ENCODE measurements around the gene HIPK2. TPM values are rescaled to one million over a fixed set of nuclear protein-coding genes. Genes with fewer than 3 reads are reported as not detected.
A peak's percentile ranks its signal among the peaks of the same experiment; 100 is the strongest.

The HIPK2 gene
- total and polyA plus RNA-seq, 8 donors = 3.4 to 103 (median 38.6) TPM

GRCh38 chr7:139541600-139542307 is 236.0 kb downstream of the HIPK2 start:
- H3K9me3 ChIP-seq = no peaks in the 10 kb centered on the region
- no peak overlapping the region for H3K4me3 ChIP-seq
- DNase-seq = no peak
- intact Hi-C loops (cut with DNase I; ENCODE audit: low total_unique reads) = no loop called here
- WGBS, 5 donors = 72 to 80% (median 75%) methylated on average over 17 to 21 of the region's 21 CpGs
- H3K27me3 ChIP-seq = no peaks in the 10 kb centered on the region
- H3K36me3 ChIP-seq = no peaks in the 10 kb centered on the region
- H3K4me1 ChIP-seq = peaks cover 0 to 17% (median 2%) of the 10 kb centered on the region in 4 donors
- no peak overlapping the region for H3K27ac ChIP-seq
- no peak for TF ChIP-seq POLR2A (IDR thresholded peaks at IDR 0.05)

DNA sequence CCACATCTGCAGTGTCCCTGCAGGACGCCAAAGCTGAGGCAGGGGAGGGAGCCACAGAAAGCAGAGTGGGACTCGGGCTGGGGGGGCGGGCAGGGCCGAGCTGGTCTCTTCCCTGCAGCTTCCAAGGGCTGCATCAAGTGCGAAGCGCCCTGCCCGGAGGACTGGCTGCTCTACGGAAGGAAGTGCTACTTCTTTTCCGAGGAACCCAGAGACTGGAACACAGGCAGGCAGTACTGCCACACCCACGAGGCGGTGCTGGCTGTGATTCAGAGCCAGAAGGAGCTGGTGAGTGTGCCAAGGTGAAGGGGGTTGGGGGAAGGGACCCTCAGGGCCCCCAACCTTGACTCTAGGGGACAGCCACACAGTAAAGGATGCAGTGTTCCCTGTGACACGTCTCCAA is 237.6 kb downstream of the HIPK2 start:
- TF ChIP-seq POLR2AphosphoS5 (IDR thresholded peaks at IDR 0.05) (no peak), EP300 (IDR thresholded peaks at IDR 0.05) (no peak), POLR2A (IDR thresholded peaks at IDR 0.05) (no peak)
- TF ChIP-seq, protein P1, sequence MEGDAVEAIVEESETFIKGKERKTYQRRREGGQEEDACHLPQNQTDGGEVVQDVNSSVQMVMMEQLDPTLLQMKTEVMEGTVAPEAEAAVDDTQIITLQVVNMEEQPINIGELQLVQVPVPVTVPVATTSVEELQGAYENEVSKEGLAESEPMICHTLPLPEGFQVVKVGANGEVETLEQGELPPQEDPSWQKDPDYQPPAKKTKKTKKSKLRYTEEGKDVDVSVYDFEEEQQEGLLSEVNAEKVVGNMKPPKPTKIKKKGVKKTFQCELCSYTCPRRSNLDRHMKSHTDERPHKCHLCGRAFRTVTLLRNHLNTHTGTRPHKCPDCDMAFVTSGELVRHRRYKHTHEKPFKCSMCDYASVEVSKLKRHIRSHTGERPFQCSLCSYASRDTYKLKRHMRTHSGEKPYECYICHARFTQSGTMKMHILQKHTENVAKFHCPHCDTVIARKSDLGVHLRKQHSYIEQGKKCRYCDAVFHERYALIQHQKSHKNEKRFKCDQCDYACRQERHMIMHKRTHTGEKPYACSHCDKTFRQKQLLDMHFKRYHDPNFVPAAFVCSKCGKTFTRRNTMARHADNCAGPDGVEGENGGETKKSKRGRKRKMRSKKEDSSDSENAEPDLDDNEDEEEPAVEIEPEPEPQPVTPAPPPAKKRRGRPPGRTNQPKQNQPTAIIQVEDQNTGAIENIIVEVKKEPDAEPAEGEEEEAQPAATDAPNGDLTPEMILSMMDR (IDR thresholded peaks at IDR 0.05) = no peak
- intact Hi-C loops (cut with DNase I; ENCODE audit: low total_unique reads) = no loop called here
- Histone ChIP-seq H3K4me3 (no peak overlapping the region), H3K27me3 (no peaks in the 10 kb centered on the region), H3K36me3 (no peaks in the 10 kb centered on the region), H3K27ac (no peak overlapping the region), H3K9me3 (no peaks in the 10 kb centered on the region), H3K4me1 (peaks cover 0 to 17% (median 2%) of the 10 kb centered on the region in 4 donors)
- DNase-seq = no peak
- WGBS, 5 donors = 35 to 63% (median 42%) methylated on average over 1 to 12 of the region's 12 CpGs

- 62 to 84% (median 70%) methylated on average over 8 of the region's 8 CpGs for WGBS, 5 donors
- peaks cover 0 to 17% (median 2%) of the 10 kb centered on the region in 4 donors for H3K4me1 ChIP-seq
- no peak overlapping the region for H3K4me3 ChIP-seq
- TF ChIP-seq EP300 (IDR thresholded peaks at IDR 0.05) (no peak), POLR2AphosphoS5 (IDR thresholded peaks at IDR 0.05) (no peak), POLR2A (IDR thresholded peaks at IDR 0.05) (no peak)
- TF ChIP-seq, protein P1 (IDR thresholded peaks at IDR 0.05) = no peak
- DNase-seq = peak in 1 of 2 donors; percentile 83
- H3K9me3 ChIP-seq = no peaks in the 10 kb centered on the region
- no peaks in the 10 kb centered on the region for H3K27me3 ChIP-seq
- no peaks in the 10 kb centered on the region for H3K36me3 ChIP-seq
- intact Hi-C loops (cut with DNase I; ENCODE audit: low total_unique reads) = no loop called here
- no peak overlapping the region for H3K27ac ChIP-seq
Observed at GRCh38 chr7:139538881-139539635, 238.7 kb downstream of the HIPK2 start.

GRCh38 chr7:139536152-139536551 is 241.6 kb downstream of the HIPK2 start:
- WGBS, 5 donors = 95 to 97% (median 96%) methylated on average over 8 of the region's 8 CpGs
- Histone ChIP-seq H3K27ac (no peak overlapping the region), H3K4me1 (peaks cover 0 to 17% (median 2%) of the 10 kb centered on the region in 4 donors), H3K4me3 (no peak overlapping the region), H3K27me3 (no peaks in the 10 kb centered on the region), H3K9me3 (no peaks in the 10 kb centered on the region), H3K36me3 (no peaks in the 10 kb centered on the region)
- no peak for DNase-seq
- intact Hi-C loops (cut with DNase I; ENCODE audit: low total_unique reads) = no loop called here
- TF ChIP-seq EP300 (IDR thresholded peaks at IDR 0.05) (no peak), POLR2AphosphoS5 (IDR thresholded peaks at IDR 0.05) (no peak), POLR2A (IDR thresholded peaks at IDR 0.05) (no peak)
- TF ChIP-seq, protein P1 (IDR thresholded peaks at IDR 0.05) = no peak

All from stomach (tissue), 9 donors.